Right lobe of liver (tissue), 6 donors: ENCODE data around the gene NPHP1. TPM values are rescaled to one million over a fixed set of nuclear protein-coding genes. Genes with fewer than 3 reads are reported as not detected.
"Not testable (repeated sequence)": the region's sequence is repeated elsewhere in the genome, so short reads cannot be mapped to it uniquely, and the experiment has no call there.

Source experiments
- ATAC-seq, 4 donors: fragments of 200-7000 bp; cut with Tn5 transposase; one replicate each; pipeline ENCODE4 v1.9.1; 2020; ENCODE audit warnings: mild to moderate bottlenecking in 4 of 4, moderate library complexity in 4 of 4
- DNase-seq, 3 donors: peaks; one replicate each; pipeline ENCODE4 v3.0.0-alpha.2; 2020
- H3K27ac ChIP-seq, 3 donors: fragments of 200-600 bp; one replicate each; pipeline ENCODE4 v1.8.0; 2022
- H3K27me3 ChIP-seq, 2 donors: fragments of 200-600 bp; one replicate each; pipeline ENCODE4 v1.8.0; 2022
- H3K36me3 ChIP-seq, 4 donors: fragments of 200-600 bp; sonication (generic) in 1 of 4; one replicate each; pipeline versions ENCODE4 v1.5.1 to v1.8.0; 2017 to 2022; ENCODE audit warnings: control low read depth in 1 of 4
- H3K4me1 ChIP-seq, 4 donors: fragments of 200-600 bp; sonication (generic) in 1 of 4; one replicate each; pipeline versions ENCODE4 v1.5.1 to v1.8.0; 2017 to 2022; ENCODE audit warnings: control low read depth in 1 of 4
- H3K4me3 ChIP-seq, 3 donors: fragments of 200-600 bp; one replicate each; pipeline ENCODE4 v1.8.0; 2022
- H3K9me3 ChIP-seq, 4 donors: fragments of 200-600 bp; sonication (generic) in 1 of 4; one replicate each; pipeline versions ENCODE4 v1.5.1 to v1.8.0; 2017 to 2022; ENCODE audit warnings: control low read depth in 1 of 4
- POLR2A ChIP-seq: fragments of 450-650 bp; IDR thresholded peaks from one replicate; pipeline ENCODE4 v1.6.1; 2017; ENCODE audit warnings: antibody characterized with exemption, mild to moderate bottlenecking
- WGBS: methylation state at CpG from one replicate; pipeline ENCODE4 v1.1.6; 2018; ENCODE audit warnings: low coverage, low lambda C conversion rate; ENCODE audit not compliant: insufficient coverage; ENCODE audit errors: missing lambda C conversion rate; 5-methylcytosine and 5-hydroxymethylcytosine counted together
- intact Hi-C, 2 donors: fragments of 100-400 bp; cut with DNase I; formaldehyde crosslinking; loops; one replicate each; pipeline versions ENCODE4 v1.11.2 to v1.14.1; 2022
- total RNA-seq, 6 experiments: library from RNA; depleted of rRNA in 2 of 6; stranded (reverse); fragments of >200 nt in 2 of 6; fragmentation: NEBNext Ultra II Directional in 3 of 6; extraction: Animal tissue kit (Norgen Biotek cat#: 25700) in 3 of 6; gene quantifications; one replicate each; pipeline versions ENCODE4 v1.1.0 to v1.2.4, GENCODE V29; 2016 to 2023
- TF ChIP-seq, protein P1 (sequence below), 4 donors: fragments of 200-600 bp in 3 of 4; fragments of 450-650 bp in 1 of 4; IDR thresholded peaks; one replicate each; pipeline versions ENCODE4 v1.5.1 to v1.8.0; 2016 to 2022; ENCODE audit warnings: antibody characterized with exemption in 4 of 4, mild to moderate bottlenecking in 2 of 4
- donor health status: DM: no; HTN: yes; CAD: no.
- donor health status: DM: no; HTN: no; CAD: no.
- donor health status: DM: no; HTN: no; CAD: no.
- donor health status: DM: no; HTN: yes; CAD: no.
- donor health status: DM: no; HTN: yes; CAD: no.

The NPHP1 gene
- total RNA-seq, 6 experiments from 2014 or later: 0.06 to 1.9 (median 0.65) TPM

DNA sequence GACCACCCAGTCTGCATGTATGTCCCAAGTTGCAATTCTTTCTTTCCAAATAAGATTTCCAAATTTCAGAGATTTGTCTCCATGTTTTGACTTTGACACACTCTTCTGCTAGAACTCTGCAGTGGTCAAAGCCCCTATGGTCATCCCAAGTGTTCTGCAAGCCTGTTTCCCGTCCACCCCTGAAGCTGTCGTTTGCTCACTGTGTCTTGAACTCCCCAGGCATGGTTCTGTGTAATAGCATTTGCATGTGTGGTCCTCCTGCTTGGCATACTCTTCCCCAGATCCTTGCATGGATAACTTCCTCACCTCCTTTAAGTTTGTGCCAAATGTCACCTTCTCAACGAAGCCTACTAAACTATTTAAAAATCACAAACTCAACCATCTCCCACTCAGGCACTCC, 11.4 kb upstream of the NPHP1 start:
- ATAC-seq: no peak

DNA sequence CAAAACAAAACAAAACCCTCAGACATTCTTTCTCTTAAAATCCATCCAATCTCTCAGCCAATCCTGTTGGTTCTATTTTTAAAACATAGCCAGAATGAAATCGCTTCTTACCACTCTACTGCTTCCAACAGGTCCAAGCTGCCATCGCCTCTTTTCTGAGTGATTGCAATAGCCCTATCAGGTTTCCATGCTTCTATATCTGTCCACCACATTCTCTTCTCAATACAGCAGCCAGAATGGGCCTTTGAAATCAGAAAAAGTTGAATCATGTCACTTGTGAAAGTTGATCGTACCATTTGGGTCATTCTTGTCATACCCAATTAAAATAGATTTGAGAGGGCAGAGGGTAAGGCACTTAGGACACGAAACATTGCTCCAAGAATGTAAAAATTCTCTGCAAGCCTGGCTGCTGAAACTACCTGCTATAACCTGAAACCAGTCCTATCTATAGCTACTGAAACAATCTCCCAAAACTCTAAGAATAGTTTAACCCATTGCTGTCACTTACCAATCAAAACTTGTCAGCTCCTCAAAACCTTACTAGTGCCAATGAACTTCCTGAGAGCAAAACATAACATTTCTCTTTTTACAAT, 10.8 kb upstream of the NPHP1 start:
- Histone ChIP-seq H3K36me3 (peaks cover 0 to 2% (median 0%) of the 10 kb centered on the region in 4 donors), H3K27me3 (no peaks in the 10 kb centered on the region), H3K27ac (no peak overlapping the region), H3K4me1 (peaks cover 0 to 10% (median 4%) of the 10 kb centered on the region in 4 donors), H3K9me3 (no peaks in the 10 kb centered on the region), H3K4me3 (no peak overlapping the region)
- intact Hi-C loops: no loop called here
- no peak for TF ChIP-seq POLR2A
- TF ChIP-seq, protein P1, sequence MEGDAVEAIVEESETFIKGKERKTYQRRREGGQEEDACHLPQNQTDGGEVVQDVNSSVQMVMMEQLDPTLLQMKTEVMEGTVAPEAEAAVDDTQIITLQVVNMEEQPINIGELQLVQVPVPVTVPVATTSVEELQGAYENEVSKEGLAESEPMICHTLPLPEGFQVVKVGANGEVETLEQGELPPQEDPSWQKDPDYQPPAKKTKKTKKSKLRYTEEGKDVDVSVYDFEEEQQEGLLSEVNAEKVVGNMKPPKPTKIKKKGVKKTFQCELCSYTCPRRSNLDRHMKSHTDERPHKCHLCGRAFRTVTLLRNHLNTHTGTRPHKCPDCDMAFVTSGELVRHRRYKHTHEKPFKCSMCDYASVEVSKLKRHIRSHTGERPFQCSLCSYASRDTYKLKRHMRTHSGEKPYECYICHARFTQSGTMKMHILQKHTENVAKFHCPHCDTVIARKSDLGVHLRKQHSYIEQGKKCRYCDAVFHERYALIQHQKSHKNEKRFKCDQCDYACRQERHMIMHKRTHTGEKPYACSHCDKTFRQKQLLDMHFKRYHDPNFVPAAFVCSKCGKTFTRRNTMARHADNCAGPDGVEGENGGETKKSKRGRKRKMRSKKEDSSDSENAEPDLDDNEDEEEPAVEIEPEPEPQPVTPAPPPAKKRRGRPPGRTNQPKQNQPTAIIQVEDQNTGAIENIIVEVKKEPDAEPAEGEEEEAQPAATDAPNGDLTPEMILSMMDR (IDR thresholded peaks at IDR 0.05): no peak
- 63% methylated on average over 4 of the region's 4 CpGs for WGBS
- ATAC-seq (no peak), DNase-seq (no peak)

More for the DNA sequence above, 11.4 kb upstream of the NPHP1 start:
- Histone ChIP-seq H3K27ac (no peak overlapping the region), H3K36me3 (no peaks in the 10 kb centered on the region), H3K9me3 (no peaks in the 10 kb centered on the region), H3K4me1 (peaks cover 0 to 5% (median 3%) of the 10 kb centered on the region in 4 donors), H3K4me3 (no peak overlapping the region), H3K27me3 (no peaks in the 10 kb centered on the region)
- no peak for DNase-seq
- 29% methylated on average over 3 of the region's 3 CpGs for WGBS
- intact Hi-C loops: no loop called here
- TF ChIP-seq, protein P1 (IDR thresholded peaks at IDR 0.05): no peak
- TF ChIP-seq POLR2A: no peak

DNA sequence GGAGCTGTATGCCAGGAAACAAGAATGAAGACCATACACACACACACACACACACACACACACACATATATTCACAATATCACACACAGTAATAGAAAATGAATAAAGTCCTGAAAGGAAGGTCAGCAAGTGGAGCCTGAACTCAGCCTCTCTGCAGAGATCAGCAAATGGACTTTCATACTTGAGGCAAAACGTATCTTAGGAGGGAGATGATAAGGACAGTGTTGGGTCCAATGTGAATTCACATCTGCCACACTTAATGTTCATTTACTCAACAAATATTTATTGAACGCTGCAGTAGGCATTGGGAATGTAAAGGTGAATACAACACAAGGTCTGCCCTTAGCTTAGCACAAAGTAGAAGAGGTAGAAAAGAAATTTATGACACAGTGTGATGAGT, 10.3 kb upstream of the NPHP1 start:
- no peak for TF ChIP-seq POLR2A
- TF ChIP-seq, protein P1 (IDR thresholded peaks at IDR 0.05): no peak
- no peak for ATAC-seq
- no peak overlapping the region for H3K27ac ChIP-seq
- intact Hi-C loops: no loop called here
- peaks cover 0 to 5% (median 0%) of the 10 kb centered on the region in 4 donors for H3K36me3 ChIP-seq
- peaks cover 0 to 10% (median 4%) of the 10 kb centered on the region in 4 donors for H3K4me1 ChIP-seq
- no peak overlapping the region for H3K4me3 ChIP-seq
- DNase-seq: no peak
- H3K9me3 ChIP-seq: no peaks in the 10 kb centered on the region
- WGBS: 29% methylated on average over 2 of the region's 2 CpGs
- H3K27me3 ChIP-seq: no peaks in the 10 kb centered on the region

DNA sequence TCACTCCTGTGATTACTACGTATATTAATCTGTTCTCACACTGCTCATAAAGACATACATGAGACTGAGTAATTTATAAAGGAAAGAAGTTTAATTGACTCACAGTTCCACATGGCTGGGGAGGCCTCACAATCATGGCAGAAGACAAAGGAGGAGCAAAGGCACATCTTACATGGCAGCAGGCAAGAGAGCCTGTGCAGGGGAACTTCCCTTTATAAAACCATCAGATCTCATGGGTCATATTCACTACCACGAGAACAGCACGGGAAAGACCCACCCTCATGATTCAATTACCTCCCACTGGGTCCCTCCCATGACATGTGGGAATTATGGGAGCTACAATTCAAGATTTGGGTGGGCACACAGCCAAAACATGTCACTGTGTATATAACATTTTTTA, 8.7 kb upstream of the NPHP1 start:
- H3K27ac ChIP-seq, DNase-seq, ATAC-seq, H3K36me3 ChIP-seq, H3K4me3 ChIP-seq, H3K9me3 ChIP-seq, H3K27me3 ChIP-seq, intact Hi-C loops, H3K4me1 ChIP-seq: not testable (repeated sequence)
- 80% methylated on average over 3 of the region's 3 CpGs for WGBS

DNA sequence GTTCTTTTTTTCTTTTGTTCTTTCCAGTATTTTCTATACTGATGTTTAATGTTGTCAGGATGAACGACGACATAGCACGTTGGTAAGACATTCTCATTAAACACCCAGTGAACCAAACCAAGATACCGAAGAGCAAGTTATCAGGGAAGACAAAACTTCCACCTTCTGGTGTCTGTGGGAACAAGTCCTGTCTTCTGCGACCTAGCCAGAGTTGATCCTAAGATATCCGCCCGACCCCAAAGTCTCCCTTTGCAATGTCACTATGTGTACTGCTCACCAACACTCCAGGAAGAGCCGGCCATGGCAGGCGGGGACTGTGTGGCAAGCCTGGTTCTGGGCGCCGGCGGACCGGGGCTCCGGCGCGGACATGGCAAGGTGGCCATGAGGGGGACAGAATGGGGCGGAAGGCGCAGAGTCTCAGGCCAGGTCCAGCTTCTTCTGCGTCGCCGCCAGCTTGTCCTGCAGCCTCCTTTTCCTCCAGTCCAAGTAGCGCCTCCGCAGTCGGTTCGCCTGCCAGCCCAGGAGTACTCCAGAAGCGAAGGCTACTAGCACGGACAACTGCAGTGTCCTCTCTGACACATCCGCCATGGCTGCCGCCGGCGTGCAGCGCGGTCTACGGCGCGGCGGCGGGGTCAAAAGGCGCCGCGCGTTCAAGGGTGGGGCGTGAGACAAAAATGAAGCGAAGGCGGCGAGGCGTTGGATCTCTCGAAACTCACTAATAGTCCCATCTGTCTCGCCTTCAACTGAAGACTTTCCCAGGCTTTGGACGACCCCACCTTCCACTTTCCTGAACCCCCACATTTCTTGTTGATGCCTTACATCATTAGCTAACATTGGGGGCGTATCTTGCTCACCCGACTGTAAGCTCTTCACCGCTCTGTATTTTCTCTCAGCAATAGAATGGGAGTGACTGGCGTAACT, 7.4 kb upstream of the NPHP1 start, which contains the start of gene MTLN:
MTLN (minus strand) TSS at position 610 of the 921 bp plus-strand sequence; CDS start at position 588, 22 bp downstream.
- no peaks in the 10 kb centered on the region for H3K27me3 ChIP-seq
- 13% methylated on average over 19 of the region's 54 CpGs for WGBS
- no peaks in the 10 kb centered on the region for H3K9me3 ChIP-seq
- DNase-seq (peak; percentile 68 to 79 (median 78)), ATAC-seq (peak; percentile 94 to 98 (median 98))
- H3K4me3 ChIP-seq: peak within 1 kb of the TSS; percentile 71 to 98 (median 88)
- H3K36me3 ChIP-seq: peaks cover 0 to 9% (median 0%) of the 10 kb centered on the region in 4 donors
- peaks cover 0 to 10% (median 4%) of the 10 kb centered on the region in 4 donors for H3K4me1 ChIP-seq
- TF ChIP-seq, protein P1 (IDR thresholded peaks at IDR 0.05): no peak
- TF ChIP-seq POLR2A: peak; percentile 60
- intact Hi-C loops: no loop called here
- peak within 1 kb of the TSS; percentile 30 to 66 (median 56) for H3K27ac ChIP-seq
